Astrocyte of the spinal cord (primary cell): Measurements from ENCODE around the gene CDIPT.

Source experiments
- DNase-seq: peaks from one replicate; pipeline ENCODE4 v3.0.0; 2011; ENCODE audit warnings: low read depth, low spot score
- H3K4me3 ChIP-seq: 2 replicates; pipeline ENCODE4 v1.5.1; 2011; ENCODE audit warnings: low read depth, mild to moderate bottlenecking, low read length, moderate library complexity
- in situ Hi-C: cut with HindIII; loops from 2 replicates; pipeline ENCODE4 v1.10.0; 2017; ENCODE audit warnings: low sequenced_read_pairs
- TF ChIP-seq, protein P1 (sequence below): IDR thresholded peaks from 2 replicates; pipeline ENCODE4 v1.5.1; 2012; ENCODE audit warnings: low read depth, mild to moderate bottlenecking, low read length, inconsistent platforms

Gene CDIPT

DNA sequence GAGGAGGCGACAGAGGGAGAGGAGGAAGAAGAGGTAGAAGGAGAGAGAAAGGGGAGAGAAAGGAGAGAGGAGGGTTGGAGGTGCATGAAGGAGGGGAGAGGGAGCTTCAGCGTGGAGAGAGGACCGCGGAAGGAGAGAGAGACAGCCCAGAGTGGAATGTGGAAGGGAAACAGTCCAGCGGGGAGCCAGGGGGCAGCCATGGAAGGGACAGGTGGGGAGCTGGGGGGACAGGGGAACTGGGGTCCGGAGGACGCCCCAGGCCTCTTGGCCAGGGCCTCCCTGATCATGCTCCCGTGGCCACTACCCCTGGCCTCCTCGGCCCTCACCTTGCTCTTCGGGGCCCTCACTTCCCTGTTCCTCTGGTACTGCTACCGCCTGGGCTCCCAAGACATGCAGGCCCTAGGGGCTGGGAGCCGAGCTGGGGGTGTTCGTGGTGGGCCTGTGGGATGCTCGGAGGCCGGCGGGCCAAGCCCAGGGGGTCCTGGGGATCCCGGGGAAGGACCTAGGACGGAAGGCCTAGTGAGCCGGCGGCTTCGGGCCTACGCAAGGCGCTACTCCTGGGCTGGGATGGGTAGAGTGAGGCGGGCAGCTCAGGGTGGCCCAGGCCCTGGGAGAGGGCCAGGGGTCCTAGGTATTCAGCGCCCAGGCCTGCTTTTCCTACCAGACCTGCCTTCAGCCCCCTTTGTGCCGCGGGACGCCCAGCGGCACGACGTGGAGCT lies 38.0 kb upstream of the CDIPT start:
- in situ Hi-C loops, result no loop called here
- TF ChIP-seq, protein P1, sequence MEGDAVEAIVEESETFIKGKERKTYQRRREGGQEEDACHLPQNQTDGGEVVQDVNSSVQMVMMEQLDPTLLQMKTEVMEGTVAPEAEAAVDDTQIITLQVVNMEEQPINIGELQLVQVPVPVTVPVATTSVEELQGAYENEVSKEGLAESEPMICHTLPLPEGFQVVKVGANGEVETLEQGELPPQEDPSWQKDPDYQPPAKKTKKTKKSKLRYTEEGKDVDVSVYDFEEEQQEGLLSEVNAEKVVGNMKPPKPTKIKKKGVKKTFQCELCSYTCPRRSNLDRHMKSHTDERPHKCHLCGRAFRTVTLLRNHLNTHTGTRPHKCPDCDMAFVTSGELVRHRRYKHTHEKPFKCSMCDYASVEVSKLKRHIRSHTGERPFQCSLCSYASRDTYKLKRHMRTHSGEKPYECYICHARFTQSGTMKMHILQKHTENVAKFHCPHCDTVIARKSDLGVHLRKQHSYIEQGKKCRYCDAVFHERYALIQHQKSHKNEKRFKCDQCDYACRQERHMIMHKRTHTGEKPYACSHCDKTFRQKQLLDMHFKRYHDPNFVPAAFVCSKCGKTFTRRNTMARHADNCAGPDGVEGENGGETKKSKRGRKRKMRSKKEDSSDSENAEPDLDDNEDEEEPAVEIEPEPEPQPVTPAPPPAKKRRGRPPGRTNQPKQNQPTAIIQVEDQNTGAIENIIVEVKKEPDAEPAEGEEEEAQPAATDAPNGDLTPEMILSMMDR, result no peak
- no peak for DNase-seq
- peak overlapping the region; percentile 60 for H3K4me3 ChIP-seq

DNA sequence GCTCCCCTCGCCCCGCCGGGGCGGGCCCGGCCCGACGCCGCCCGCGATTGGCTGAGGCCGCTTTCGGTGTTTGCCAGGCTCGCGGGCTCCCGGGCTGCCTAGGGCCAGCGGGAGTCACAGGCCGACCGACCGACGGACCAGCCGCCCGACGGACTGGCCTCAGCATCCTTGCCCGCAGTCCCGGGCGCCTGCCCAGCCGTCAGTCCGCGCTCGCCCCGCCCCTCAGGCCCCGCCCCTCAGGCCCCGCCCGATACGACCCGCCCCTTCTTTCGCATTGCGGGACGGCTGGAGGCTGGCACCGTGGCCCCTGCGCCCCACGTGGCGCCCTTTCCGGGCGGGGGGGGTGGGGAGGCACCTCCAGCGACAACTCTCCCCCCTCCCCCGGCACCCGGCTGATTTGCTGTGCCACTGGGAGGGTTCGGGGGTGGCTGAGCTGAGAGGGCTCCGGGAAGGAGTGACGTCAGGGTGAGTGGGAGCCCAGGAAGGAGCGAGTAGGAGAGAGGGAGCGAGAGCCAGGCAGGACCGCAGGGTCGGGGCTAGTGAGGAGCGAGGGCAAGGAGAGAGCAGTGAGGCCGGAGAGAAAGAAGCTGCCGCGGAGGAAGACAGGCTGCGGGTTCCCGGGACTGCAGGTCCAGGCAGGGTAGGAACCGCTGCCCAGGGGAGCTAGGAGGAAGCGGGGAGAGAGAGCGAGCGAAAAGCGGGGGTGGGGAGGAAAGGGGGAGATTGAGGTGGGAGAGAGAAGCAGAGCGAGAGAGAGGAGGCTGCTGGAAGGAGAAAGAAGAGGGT lies 37.3 kb upstream of the CDIPT start, which contains the start of gene ASPHD1:
ASPHD1 (plus strand) TSS at position 387 of the 786 bp plus-strand sequence. CDS start 484 bp downstream, outside the sequence.
- DNase-seq, result peak; percentile 62
- TF ChIP-seq, protein P1, result no peak
- in situ Hi-C loops, result no loop called here
- H3K4me3 ChIP-seq, result peak within 1 kb of the TSS; percentile 60

DNA sequence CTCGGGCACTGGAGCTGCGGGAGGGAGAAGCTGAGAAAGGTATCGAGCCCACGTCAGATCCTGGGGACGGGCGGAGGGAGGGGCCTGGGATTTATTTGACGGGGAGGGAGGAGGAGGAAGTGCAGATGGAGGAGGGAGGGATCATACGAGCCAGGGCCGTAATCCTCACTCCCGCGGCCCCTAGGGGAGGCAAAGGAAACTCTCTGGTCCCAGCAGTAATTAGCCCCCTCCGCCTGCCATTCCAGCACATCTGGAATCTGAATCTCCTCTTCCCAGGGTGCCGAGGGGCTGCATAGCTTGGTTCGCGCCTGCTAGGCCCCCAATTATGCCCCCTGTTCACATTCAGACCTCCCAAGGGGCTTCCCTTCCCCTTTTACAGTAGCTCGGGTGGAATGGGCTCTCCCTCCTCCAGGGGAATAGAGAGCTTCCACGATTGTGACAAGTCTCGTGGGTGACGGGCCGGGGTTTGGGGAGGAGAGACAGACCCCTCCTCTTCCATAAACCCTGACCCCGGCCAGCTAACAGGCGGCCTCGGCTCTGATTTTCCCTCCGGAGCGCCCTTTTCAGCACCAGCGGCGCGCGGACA lies 36.6 kb upstream of the CDIPT start, which contains the start of gene SEZ6L2:
SEZ6L2 (minus strand) TSS at position 35 of the 586 bp plus-strand sequence. CDS start 531 bp downstream, outside the sequence.
- TF ChIP-seq, protein P1, result no peak
- peak within 1 kb of the TSS; percentile 60 for H3K4me3 ChIP-seq
- DNase-seq, result peak; percentile 78
- in situ Hi-C loops, result no loop called here

DNA sequence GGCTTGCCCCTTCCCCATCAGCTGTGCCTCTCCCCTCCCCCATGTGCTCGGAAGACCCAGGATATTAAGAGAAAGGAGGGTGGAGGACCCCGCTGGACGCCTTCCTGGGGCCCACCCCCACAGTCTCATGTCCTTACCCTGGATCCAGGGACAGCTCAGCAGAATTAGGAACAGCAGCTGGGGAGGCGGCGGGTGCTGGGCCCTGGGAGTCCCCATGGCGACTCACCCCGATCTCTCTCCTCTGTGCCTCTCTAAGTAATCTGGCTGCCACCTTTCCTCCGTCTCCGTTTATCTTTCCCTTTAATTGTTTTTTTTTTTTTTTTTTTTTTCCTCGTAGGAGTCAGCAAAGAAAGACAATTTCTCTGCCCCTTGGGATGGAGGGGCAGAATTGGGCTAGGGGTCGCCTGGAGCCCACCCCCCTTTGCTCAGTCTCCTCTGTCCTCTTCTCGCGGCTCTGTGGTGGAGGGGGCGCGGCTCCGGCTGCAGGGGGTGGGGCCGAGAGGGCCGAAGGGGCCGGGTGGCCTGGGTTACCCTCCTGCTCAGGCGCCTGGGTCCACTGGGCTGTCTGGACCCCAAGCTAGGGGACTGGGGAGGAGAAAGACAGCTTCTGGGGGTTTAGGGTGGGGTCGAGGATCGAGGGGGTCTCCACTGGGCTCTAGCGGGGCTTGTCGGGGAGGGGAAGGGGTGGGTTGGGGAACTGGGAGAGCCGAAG lies 35.9 kb upstream of the CDIPT start:
- in situ Hi-C loops, result no loop called here
- TF ChIP-seq, protein P1, result no peak
- DNase-seq, result no peak
- H3K4me3 ChIP-seq, result peak overlapping the region; percentile 32

DNA sequence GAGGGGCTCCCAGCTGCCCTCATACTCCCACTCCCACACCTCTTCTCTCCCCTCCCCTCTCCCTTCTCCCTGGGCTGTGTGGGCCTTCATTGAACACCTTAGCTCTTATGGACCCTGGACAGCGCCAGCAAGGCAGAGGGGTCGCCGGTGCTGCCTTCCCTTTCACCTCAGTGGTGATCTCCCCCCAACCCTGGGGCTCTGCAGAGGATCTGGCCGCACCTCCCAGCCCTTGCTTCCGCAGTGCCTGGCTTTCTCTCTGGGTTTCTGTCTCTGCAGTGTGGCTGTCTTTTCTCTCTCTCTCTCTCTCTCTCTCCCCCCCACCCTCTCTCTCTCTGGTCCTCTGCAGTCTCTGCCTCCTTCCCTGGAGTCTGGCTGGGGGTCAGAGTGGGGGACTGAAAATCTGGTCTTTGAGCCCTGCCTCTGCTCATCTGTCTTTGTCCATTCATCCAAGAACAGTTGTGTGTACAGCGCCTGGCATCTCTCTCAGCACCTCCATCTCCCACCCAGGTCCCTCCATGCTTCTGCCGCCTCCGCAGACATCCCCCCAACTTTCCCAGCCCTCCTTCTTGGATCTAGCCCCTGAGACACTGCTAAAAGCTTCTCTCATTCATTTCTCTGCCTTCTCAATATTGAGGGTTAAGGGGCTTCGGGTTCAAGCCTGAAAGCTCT lies 35.2 kb upstream of the CDIPT start:
- in situ Hi-C loops, result no loop called here
- no peak for DNase-seq
- TF ChIP-seq, protein P1, result no peak
- H3K4me3 ChIP-seq, result peak overlapping the region; percentile 32
